HL-60 (cell line): ENCODE results near the gene PCED1B.
"Not testable (repeated sequence)": the region's sequence is repeated elsewhere in the genome, so short reads cannot be mapped to it uniquely, and the experiment has no call there.

ENCODE experiments used
- CTCF ChIP-seq: IDR thresholded peaks from one replicate; pipeline ENCODE4 v1.5.1; 2011; ENCODE audit warnings: low read length, control low read depth, inconsistent platforms; ENCODE audit not compliant: insufficient read depth
- POLR2AphosphoS5 ChIP-seq: IDR thresholded peaks from 2 replicates; pipeline ENCODE4 v1.6.1; 2012; ENCODE audit warnings: low read depth
- REST ChIP-seq: IDR thresholded peaks from 2 replicates; pipeline ENCODE4 v1.6.1; 2012; ENCODE audit warnings: low read depth; ENCODE audit not compliant: insufficient replicate concordance
- SPI1 ChIP-seq: IDR thresholded peaks from 2 replicates; pipeline ENCODE4 v1.6.1; 2012; ENCODE audit warnings: low read depth, mild to moderate bottlenecking, borderline replicate concordance

DNA sequence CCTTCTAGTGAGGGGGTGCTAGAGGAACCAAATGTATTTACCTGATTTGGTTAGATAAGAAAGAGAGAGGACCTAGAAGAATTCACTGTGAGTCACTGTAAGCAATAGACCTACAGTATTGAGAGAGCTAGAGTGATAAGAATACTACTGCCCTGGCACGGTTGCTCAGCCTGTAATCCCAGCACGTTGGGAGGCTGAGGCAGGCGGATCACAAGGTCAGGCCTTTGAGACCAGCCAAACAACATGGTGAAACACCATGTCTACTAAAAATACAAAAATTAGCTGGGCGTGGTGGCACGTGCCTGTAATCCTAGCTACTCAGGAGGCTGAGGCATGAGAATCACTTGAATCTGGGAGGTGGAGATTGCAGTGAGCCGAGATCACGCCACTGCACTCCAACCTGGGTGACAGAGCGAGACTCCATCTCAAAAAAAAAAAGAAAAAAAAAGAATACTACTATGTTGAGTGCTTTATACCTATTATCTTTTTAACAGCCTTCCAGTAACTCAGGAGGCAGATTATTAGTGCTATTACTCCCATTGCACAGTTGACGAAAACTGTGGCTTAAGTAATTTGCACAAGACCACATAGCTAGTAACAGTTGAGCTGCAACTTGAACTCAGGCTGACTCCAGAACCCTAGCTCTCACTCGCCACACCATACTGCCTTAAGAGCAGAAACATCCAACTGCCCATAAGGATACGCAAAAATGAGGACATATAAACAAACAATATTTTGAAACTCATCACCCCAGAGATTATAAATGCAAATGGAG lies 102.9 kb downstream of the PCED1B start:
- not testable (repeated sequence) for TF ChIP-seq CTCF, POLR2AphosphoS5, REST, SPI1
